Astrocyte (in vitro differentiated cells and primary cell): ENCODE measurements around the gene VAV2.

Experiments
- EZH2 ChIP-seq: IDR thresholded peaks from 2 replicates; pipeline ENCODE4 v1.6.1; 2012; ENCODE audit warnings: mild to moderate bottlenecking, low read length, inconsistent platforms; ENCODE audit not compliant: insufficient read depth
- TF ChIP-seq, protein P1 (sequence below): IDR thresholded peaks from 2 replicates; pipeline ENCODE4 v1.5.1; 2011; ENCODE audit warnings: low read depth, mild to moderate bottlenecking, inconsistent platforms, low read length, moderate library complexity; ENCODE audit not compliant: insufficient read depth

DNA sequence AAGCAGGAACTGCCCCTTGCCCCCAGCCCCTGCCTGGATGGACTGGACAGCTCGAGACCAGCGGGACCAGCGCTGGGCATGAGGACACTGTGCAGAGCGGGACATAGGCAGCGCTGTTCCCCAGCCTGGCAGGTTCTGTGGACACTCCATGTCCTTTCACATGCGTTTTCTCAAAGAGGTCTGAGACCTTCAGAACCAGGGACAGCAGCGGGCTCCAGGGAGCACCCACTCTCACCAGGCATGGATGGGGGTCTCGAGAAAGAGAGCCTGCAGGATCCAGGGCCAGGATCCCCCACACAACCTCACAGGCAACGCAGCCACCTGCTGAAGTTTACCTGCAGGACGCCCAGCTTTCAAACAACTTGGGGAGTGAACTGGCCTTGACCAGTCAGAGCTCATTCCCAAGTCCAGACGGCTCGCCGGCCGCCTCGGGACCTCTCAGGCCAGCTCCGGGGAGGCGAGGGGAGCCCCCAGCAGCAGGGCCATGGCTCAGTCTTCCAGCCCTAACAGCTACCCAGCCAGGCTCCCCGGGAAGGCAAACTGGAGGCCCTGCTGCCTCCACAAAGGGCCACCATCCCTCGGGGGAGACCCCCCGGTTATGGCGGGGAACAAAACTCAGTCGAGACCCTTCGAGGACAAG, 181.4 kb downstream of the VAV2 start:
- TF ChIP-seq, protein P1, sequence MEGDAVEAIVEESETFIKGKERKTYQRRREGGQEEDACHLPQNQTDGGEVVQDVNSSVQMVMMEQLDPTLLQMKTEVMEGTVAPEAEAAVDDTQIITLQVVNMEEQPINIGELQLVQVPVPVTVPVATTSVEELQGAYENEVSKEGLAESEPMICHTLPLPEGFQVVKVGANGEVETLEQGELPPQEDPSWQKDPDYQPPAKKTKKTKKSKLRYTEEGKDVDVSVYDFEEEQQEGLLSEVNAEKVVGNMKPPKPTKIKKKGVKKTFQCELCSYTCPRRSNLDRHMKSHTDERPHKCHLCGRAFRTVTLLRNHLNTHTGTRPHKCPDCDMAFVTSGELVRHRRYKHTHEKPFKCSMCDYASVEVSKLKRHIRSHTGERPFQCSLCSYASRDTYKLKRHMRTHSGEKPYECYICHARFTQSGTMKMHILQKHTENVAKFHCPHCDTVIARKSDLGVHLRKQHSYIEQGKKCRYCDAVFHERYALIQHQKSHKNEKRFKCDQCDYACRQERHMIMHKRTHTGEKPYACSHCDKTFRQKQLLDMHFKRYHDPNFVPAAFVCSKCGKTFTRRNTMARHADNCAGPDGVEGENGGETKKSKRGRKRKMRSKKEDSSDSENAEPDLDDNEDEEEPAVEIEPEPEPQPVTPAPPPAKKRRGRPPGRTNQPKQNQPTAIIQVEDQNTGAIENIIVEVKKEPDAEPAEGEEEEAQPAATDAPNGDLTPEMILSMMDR = no peak
- TF ChIP-seq EZH2 = no peak
